Neural cell (in vitro differentiated cells): Measurements from ENCODE around the gene TRIO.

Experiments used
- CTCF ChIP-seq: fragments of 450-650 bp; IDR thresholded peaks from 2 replicates; pipeline ENCODE4 v1.5.1; 2014; ENCODE audit warnings: antibody characterized with exemption, mild to moderate bottlenecking, moderate library complexity; ENCODE audit not compliant: poor library complexity, severe bottlenecking
- EZH2 ChIP-seq: fragments of 200-600, 300-800 bp; shearing (Covaris generic), sonication (generic); IDR thresholded peaks from 2 replicates; pipeline ENCODE4 v1.6.1; 2014; ENCODE audit warnings: antibody characterized with exemption, low read length, borderline replicate concordance, mild to moderate bottlenecking; ENCODE audit not compliant: insufficient read depth, poor library complexity, severe bottlenecking
- POLR2AphosphoS5 ChIP-seq: IDR thresholded peaks from 2 replicates; pipeline ENCODE4 v1.6.1; 2012
- RAD21 ChIP-seq: fragments of 450-650 bp; conservative IDR thresholded peaks from 2 replicates; pipeline ENCODE4 v1.6.1; 2014; ENCODE audit warnings: antibody characterized with exemption, mild to moderate bottlenecking, moderate library complexity

GRCh38 chr5:14239951-14240350 lies 96.8 kb downstream of the TRIO start:
- TF ChIP-seq RAD21 (no peak), CTCF (no peak), POLR2AphosphoS5 (no peak), EZH2 (no peak)
